ENCODE measurements around the gene NDUFA11. TPM values are rescaled to one million over a fixed set of nuclear protein-coding genes. Genes with fewer than 3 reads are reported as not detected.

The NDUFA11 gene
- total and polyA plus RNA-seq, 2 of the 13 experiments (the other 11 are each of a cell fraction or from before 2014, with no cell fraction given): 286 to 378 TPM

- 81% methylated on average over 13 of the region's 14 CpGs for WGBS (ENCODE audit: low lambda C conversion rate)
- no peaks in the 10 kb centered on the region for H3K79me2 ChIP-seq (ENCODE audit: insufficient read depth, low read length)
- ChIA-PET CTCF (ENCODE audit: low intra/inter-chr PET ratio, low total read pairs) (no interaction called here), POLR2A (no interaction called here)
- intact Hi-C loops (cut with micrococcal nuclease; ENCODE audit: unreplicated experiment) (no loop called here), in situ Hi-C loops (cut with HindIII; ENCODE audit: extremely low pct_ligation_motif_present, low pct_unique_long_range_greater_than_20kb) (no loop called here)
- DNase-seq (ENCODE audit: low spot score) (no peak), ATAC-seq (no peak), FAIRE-seq (no peak)
- H3K4me3 ChIP-seq (replicated peaks in 1 of 3; ENCODE audit: insufficient read depth in 1 of 3, low read depth in 2 of 3, low read length in 3 of 3): no peak overlapping the region
- H3K4me1 ChIP-seq (ENCODE audit: insufficient read depth, low read length): peaks cover 62% of the 10 kb centered on the region
- H3K9ac ChIP-seq (ENCODE audit: insufficient read depth, low read depth, low read length): no peak overlapping the region
- H3K27ac ChIP-seq (ENCODE audit: extremely low read length, insufficient read depth, low read length): no peak overlapping the region
- TF ChIP-seq HOXA3 (CRISPR knock-in tag; IDR thresholded peaks at IDR 0.05): 0 out of 2 replicates have a peak, but pooled peaks have one; percentile 15
- TF ChIP-seq, protein P1, sequence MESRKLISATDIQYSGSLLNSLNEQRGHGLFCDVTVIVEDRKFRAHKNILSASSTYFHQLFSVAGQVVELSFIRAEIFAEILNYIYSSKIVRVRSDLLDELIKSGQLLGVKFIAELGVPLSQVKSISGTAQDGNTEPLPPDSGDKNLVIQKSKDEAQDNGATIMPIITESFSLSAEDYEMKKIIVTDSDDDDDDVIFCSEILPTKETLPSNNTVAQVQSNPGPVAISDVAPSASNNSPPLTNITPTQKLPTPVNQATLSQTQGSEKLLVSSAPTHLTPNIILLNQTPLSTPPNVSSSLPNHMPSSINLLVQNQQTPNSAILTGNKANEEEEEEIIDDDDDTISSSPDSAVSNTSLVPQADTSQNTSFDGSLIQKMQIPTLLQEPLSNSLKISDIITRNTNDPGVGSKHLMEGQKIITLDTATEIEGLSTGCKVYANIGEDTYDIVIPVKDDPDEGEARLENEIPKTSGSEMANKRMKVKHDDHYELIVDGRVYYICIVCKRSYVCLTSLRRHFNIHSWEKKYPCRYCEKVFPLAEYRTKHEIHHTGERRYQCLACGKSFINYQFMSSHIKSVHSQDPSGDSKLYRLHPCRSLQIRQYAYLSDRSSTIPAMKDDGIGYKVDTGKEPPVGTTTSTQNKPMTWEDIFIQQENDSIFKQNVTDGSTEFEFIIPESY (CRISPR knock-in tag; IDR thresholded peaks at IDR 0.05): peak; percentile 69
- no peak for TF ChIP-seq HDAC6 (IDR thresholded peaks at IDR 0.05; ENCODE audit: low read depth, low read length)
- peak in 1 of 2 experiments; percentile 29; a peak in 1 of 4 replicates for TF ChIP-seq EP300 (IDR thresholded peaks at IDR 0.05; ENCODE audit: low read depth in 2 of 2, low read length in 2 of 2)
- TF ChIP-seq EP300 (CRISPR knock-in tag; IDR thresholded peaks at IDR 0.05; ENCODE audit: borderline replicate concordance): no peak
- TF ChIP-seq ZNF616 (CRISPR knock-in tag; IDR thresholded peaks at IDR 0.05; ENCODE audit: low read depth): no peak
- TF ChIP-seq ZBTB38 (CRISPR knock-in tag; IDR thresholded peaks at IDR 0.05): peak; percentile 61; the same call in 1 of the 2 replicates
- TF ChIP-seq ZBTB4 (CRISPR knock-in tag; IDR thresholded peaks at IDR 0.05; ENCODE audit: borderline replicate concordance): 0 out of 2 replicates have a peak, but pooled peaks have one; percentile 46
- TF ChIP-seq ZNF3 (CRISPR knock-in tag; IDR thresholded peaks at IDR 0.05): no peak
- no peaks in the 10 kb centered on the region for H3K9me3 ChIP-seq (ENCODE audit: low read length)
- BruUV-seq (replicated peaks): no TSS peak
- H3K27me3 ChIP-seq (ENCODE audit: control insufficient read depth in 1 of 2, insufficient read depth in 2 of 2, low read length in 2 of 2): no peaks in the 10 kb centered on the region
- no peak overlapping the region for H2AFZ ChIP-seq (ENCODE audit: low read length)
- H3K4me2 ChIP-seq (ENCODE audit: low read depth, low read length): no peak overlapping the region
- H3K36me3 ChIP-seq (replicated peaks in 1 of 2; ENCODE audit: control insufficient read depth in 1 of 2, insufficient read depth in 2 of 2, low read length in 2 of 2): no peaks in the 10 kb centered on the region
- no peaks in the 10 kb centered on the region for H4K20me1 ChIP-seq (ENCODE audit: insufficient read depth, low read length)
Observed at GRCh38 chr19:5864725-5865486, 38.7 kb downstream of the NDUFA11 start.
